ENCODE measurements around the gene HMGCL.

Gene HMGCL

DNA sequence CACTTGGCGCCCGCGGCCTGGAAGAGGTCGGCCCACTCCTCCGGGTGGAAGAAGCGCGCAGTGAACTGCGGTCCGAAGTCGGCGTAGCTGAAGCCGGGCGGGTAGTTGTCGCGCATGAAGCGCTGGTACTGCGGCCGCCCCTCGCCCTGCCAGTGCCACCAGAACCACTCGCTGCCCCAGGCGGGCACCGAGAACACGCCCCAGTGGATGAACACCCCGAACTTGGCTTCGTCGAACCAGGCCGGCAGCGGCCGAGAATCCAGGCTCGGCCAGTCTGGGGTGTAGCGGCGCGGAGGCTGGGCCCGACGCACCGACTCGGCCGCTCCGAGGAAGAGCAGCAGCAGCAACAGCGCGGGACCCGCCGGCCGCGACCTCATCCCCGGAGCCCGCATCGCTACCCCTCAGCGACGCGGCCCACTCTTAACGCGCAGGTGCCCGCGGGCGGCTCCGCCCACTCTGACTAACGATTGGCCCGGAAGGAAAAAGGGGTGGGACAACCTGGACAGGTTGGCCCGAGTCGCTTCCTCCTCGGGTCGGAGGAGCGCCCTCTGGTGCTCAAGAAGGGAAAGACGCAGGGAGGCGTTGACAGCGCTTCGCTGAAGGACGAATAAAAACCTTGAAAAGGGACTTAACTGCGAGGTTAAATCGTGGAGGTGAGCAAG, 42.8 kb upstream of the HMGCL start, which contains the start of gene FUCA1 (continued):
- TF ChIP-seq ZNF175 (tag by site-specific recombination; IDR thresholded peaks at IDR 0.05) (no peak), ZFHX2 (tag by site-specific recombination; conservative IDR thresholded peaks at IDR 0.05) (peak; percentile 48), SP3 (tag by site-specific recombination; IDR thresholded peaks at IDR 0.05) (peak; percentile 62), OSR2 (tag by site-specific recombination; IDR thresholded peaks at IDR 0.05) (no peak), ZNF133 (tag by site-specific recombination; IDR thresholded peaks at IDR 0.05) (no peak), SCRT1 (tag by site-specific recombination; IDR thresholded peaks at IDR 0.05; ENCODE audit: borderline replicate concordance) (no peak), GLIS1 (tag by site-specific recombination; IDR thresholded peaks at IDR 0.05) (no peak), ZNF658 (tag by site-specific recombination; IDR thresholded peaks at IDR 0.05) (no peak), ZBTB1 (tag by site-specific recombination; IDR thresholded peaks at IDR 0.05) (no peak), ZNF169 (tag by site-specific recombination; IDR thresholded peaks at IDR 0.05) (no peak), ZNF112 (tag by site-specific recombination; IDR thresholded peaks at IDR 0.05) (no peak), ZNF624 (tag by site-specific recombination; IDR thresholded peaks at IDR 0.05) (no peak), ZNF623 (tag by site-specific recombination; IDR thresholded peaks at IDR 0.05) (no peak), ZSCAN23 (tag by site-specific recombination; IDR thresholded peaks at IDR 0.05) (no peak), ZNF791 (tag by site-specific recombination; IDR thresholded peaks at IDR 0.05) (no peak), SP7 (tag by site-specific recombination; IDR thresholded peaks at IDR 0.05) (peak; percentile 56), ZNF626 (tag by site-specific recombination; IDR thresholded peaks at IDR 0.05) (no peak), ZNF37A (tag by site-specific recombination; IDR thresholded peaks at IDR 0.05) (no peak), ZNF514 (tag by site-specific recombination; IDR thresholded peaks at IDR 0.05) (no peak)
- TF ChIP-seq, protein P1, sequence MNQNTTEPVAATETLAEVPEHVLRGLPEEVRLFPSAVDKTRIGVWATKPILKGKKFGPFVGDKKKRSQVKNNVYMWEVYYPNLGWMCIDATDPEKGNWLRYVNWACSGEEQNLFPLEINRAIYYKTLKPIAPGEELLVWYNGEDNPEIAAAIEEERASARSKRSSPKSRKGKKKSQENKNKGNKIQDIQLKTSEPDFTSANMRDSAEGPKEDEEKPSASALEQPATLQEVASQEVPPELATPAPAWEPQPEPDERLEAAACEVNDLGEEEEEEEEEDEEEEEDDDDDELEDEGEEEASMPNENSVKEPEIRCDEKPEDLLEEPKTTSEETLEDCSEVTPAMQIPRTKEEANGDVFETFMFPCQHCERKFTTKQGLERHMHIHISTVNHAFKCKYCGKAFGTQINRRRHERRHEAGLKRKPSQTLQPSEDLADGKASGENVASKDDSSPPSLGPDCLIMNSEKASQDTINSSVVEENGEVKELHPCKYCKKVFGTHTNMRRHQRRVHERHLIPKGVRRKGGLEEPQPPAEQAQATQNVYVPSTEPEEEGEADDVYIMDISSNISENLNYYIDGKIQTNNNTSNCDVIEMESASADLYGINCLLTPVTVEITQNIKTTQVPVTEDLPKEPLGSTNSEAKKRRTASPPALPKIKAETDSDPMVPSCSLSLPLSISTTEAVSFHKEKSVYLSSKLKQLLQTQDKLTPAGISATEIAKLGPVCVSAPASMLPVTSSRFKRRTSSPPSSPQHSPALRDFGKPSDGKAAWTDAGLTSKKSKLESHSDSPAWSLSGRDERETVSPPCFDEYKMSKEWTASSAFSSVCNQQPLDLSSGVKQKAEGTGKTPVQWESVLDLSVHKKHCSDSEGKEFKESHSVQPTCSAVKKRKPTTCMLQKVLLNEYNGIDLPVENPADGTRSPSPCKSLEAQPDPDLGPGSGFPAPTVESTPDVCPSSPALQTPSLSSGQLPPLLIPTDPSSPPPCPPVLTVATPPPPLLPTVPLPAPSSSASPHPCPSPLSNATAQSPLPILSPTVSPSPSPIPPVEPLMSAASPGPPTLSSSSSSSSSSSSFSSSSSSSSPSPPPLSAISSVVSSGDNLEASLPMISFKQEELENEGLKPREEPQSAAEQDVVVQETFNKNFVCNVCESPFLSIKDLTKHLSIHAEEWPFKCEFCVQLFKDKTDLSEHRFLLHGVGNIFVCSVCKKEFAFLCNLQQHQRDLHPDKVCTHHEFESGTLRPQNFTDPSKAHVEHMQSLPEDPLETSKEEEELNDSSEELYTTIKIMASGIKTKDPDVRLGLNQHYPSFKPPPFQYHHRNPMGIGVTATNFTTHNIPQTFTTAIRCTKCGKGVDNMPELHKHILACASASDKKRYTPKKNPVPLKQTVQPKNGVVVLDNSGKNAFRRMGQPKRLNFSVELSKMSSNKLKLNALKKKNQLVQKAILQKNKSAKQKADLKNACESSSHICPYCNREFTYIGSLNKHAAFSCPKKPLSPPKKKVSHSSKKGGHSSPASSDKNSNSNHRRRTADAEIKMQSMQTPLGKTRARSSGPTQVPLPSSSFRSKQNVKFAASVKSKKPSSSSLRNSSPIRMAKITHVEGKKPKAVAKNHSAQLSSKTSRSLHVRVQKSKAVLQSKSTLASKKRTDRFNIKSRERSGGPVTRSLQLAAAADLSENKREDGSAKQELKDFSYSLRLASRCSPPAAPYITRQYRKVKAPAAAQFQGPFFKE (tag by site-specific recombination; IDR thresholded peaks at IDR 0.05; ENCODE audit: borderline replicate concordance), result no peak
- TF ChIP-seq, protein P2, sequence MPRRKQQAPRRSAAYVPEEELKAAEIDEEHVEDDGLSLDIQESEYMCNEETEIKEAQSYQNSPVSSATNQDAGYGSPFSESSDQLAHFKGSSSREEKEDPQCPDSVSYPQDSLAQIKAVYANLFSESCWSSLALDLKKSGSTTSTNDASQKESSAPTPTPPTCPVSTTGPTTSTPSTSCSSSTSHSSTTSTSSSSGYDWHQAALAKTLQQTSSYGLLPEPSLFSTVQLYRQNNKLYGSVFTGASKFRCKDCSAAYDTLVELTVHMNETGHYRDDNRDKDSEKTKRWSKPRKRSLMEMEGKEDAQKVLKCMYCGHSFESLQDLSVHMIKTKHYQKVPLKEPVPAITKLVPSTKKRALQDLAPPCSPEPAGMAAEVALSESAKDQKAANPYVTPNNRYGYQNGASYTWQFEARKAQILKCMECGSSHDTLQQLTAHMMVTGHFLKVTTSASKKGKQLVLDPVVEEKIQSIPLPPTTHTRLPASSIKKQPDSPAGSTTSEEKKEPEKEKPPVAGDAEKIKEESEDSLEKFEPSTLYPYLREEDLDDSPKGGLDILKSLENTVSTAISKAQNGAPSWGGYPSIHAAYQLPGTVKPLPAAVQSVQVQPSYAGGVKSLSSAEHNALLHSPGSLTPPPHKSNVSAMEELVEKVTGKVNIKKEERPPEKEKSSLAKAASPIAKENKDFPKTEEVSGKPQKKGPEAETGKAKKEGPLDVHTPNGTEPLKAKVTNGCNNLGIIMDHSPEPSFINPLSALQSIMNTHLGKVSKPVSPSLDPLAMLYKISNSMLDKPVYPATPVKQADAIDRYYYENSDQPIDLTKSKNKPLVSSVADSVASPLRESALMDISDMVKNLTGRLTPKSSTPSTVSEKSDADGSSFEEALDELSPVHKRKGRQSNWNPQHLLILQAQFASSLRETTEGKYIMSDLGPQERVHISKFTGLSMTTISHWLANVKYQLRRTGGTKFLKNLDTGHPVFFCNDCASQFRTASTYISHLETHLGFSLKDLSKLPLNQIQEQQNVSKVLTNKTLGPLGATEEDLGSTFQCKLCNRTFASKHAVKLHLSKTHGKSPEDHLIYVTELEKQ (tag by site-specific recombination; IDR thresholded peaks at IDR 0.05; ENCODE audit: borderline replicate concordance), result no peak
- TF ChIP-seq, protein P3, sequence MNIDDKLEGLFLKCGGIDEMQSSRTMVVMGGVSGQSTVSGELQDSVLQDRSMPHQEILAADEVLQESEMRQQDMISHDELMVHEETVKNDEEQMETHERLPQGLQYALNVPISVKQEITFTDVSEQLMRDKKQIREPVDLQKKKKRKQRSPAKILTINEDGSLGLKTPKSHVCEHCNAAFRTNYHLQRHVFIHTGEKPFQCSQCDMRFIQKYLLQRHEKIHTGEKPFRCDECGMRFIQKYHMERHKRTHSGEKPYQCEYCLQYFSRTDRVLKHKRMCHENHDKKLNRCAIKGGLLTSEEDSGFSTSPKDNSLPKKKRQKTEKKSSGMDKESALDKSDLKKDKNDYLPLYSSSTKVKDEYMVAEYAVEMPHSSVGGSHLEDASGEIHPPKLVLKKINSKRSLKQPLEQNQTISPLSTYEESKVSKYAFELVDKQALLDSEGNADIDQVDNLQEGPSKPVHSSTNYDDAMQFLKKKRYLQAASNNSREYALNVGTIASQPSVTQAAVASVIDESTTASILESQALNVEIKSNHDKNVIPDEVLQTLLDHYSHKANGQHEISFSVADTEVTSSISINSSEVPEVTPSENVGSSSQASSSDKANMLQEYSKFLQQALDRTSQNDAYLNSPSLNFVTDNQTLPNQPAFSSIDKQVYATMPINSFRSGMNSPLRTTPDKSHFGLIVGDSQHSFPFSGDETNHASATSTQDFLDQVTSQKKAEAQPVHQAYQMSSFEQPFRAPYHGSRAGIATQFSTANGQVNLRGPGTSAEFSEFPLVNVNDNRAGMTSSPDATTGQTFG (tag by site-specific recombination; IDR thresholded peaks at IDR 0.05; ENCODE audit: borderline replicate concordance), result no peak
- TF ChIP-seq, protein P4, sequence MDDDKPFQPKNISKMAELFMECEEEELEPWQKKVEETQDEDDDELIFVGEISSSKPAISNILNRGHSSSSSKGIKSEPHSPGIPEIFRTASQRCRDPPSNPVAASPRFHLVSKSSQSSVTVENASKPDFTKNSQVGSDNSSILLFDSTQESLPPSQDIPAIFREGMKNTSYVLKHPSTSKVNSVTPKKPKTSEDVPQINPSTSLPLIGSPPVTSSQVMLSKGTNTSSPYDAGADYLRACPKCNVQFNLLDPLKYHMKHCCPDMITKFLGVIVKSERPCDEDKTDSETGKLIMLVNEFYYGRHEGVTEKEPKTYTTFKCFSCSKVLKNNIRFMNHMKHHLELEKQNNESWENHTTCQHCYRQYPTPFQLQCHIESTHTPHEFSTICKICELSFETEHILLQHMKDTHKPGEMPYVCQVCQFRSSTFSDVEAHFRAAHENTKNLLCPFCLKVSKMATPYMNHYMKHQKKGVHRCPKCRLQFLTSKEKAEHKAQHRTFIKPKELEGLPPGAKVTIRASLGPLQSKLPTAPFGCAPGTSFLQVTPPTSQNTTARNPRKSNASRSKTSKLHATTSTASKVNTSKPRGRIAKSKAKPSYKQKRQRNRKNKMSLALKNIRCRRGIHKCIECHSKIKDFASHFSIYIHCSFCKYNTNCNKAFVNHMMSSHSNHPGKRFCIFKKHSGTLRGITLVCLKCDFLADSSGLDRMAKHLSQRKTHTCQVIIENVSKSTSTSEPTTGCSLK (tag by site-specific recombination; IDR thresholded peaks at IDR 0.05), result no peak
- TF ChIP-seq, protein P5, sequence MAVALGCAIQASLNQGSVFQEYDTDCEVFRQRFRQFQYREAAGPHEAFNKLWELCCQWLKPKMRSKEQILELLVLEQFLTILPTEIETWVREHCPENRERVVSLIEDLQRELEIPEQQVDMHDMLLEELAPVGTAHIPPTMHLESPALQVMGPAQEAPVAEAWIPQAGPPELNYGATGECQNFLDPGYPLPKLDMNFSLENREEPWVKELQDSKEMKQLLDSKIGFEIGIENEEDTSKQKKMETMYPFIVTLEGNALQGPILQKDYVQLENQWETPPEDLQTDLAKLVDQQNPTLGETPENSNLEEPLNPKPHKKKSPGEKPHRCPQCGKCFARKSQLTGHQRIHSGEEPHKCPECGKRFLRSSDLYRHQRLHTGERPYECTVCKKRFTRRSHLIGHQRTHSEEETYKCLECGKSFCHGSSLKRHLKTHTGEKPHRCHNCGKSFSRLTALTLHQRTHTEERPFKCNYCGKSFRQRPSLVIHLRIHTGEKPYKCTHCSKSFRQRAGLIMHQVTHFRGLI (tag by site-specific recombination; IDR thresholded peaks at IDR 0.05), result peak; percentile 68; the same call in 1 of the 2 replicates

Measured in HEK293 (cell line).